Stimulated activated CD4-positive, alpha-beta T cell treated with anti-CD3 and anti-CD28 coated beads, TNF-alpha, amount 100 ng/mL, for 24 hours (primary cell): ENCODE data around the gene GNA12.
A peak's percentile ranks its signal among the peaks of the same experiment; 100 is the strongest.
"Not testable (repeated sequence)": the region's sequence is repeated elsewhere in the genome, so short reads cannot be mapped to it uniquely, and the experiment has no call there.

Source experiments
- DNase-seq, 3 experiments: peaks; one replicate each; pipeline ENCODE4 v3.0.0-alpha.2; 2020; ENCODE audit warnings: low read depth in 3 of 3

Gene GNA12

GRCh38 chr7:2713370-2713769 is 130.7 kb downstream of the GNA12 start:
- no peak for DNase-seq

GRCh38 chr7:2711895-2712675 is 132.0 kb downstream of the GNA12 start:
- DNase-seq: no peak

- no peak for DNase-seq
Measured at GRCh38 chr7:2710901-2711551, 133.1 kb downstream of the GNA12 start.

- peak in 1 of 3 experiments; percentile 51 for DNase-seq
Measured at GRCh38 chr7:2710286-2710655, 133.8 kb downstream of the GNA12 start.

GRCh38 chr7:2709553-2710285 is 134.4 kb downstream of the GNA12 start:
- peak; percentile 52 to 79 (median 54) for DNase-seq

GRCh38 chr7:2708547-2709310 is 135.4 kb downstream of the GNA12 start:
- no peak for DNase-seq

- DNase-seq: no peak
Measured at GRCh38 chr7:2708041-2708440, 136.1 kb downstream of the GNA12 start.

- no peak for DNase-seq
Measured at GRCh38 chr7:2707481-2707880, 136.6 kb downstream of the GNA12 start.

- no peak for DNase-seq
Measured at GRCh38 chr7:2706685-2707126, 137.4 kb downstream of the GNA12 start.

GRCh38 chr7:2705371-2706096 is 138.6 kb downstream of the GNA12 start:
- DNase-seq: no peak

GRCh38 chr7:2702594-2702957 is 141.5 kb downstream of the GNA12 start:
- no peak for DNase-seq

- no peak for DNase-seq
Measured at GRCh38 chr7:2701832-2702593, 142.1 kb downstream of the GNA12 start.

GRCh38 chr7:2701424-2701823 is 142.7 kb downstream of the GNA12 start:
- DNase-seq: no peak

GRCh38 chr7:2700141-2700850 is 143.8 kb downstream of the GNA12 start:
- no peak for DNase-seq

GRCh38 chr7:2699289-2699620 is 144.9 kb downstream of the GNA12 start:
- peak in 1 of 3 experiments; percentile 18 for DNase-seq

GRCh38 chr7:2698581-2699288 is 145.4 kb downstream of the GNA12 start:
- DNase-seq: peak in 1 of 3 experiments; percentile 61

- DNase-seq: not testable (repeated sequence)
Measured at GRCh38 chr7:2694122-2694436, 150.0 kb downstream of the GNA12 start.

GRCh38 chr7:2693420-2694121 is 150.5 kb downstream of the GNA12 start:
- not testable (repeated sequence) for DNase-seq

- DNase-seq: no peak
Measured at GRCh38 chr7:2692543-2692942, 151.6 kb downstream of the GNA12 start.
